Neural cell (in vitro differentiated cells): ENCODE data around the gene MAD1L1. TPM values are rescaled to one million over a fixed set of nuclear protein-coding genes. Genes with fewer than 3 reads are reported as not detected.

Source experiments
- H2AFZ ChIP-seq: fragments of 200-600, 300-800 bp; sonication (generic), shearing (Covaris generic); 2 replicates; pipeline ENCODE4 v1.6.0; 2014; ENCODE audit warnings: low read depth, mild to moderate bottlenecking, antibody characterized with exemption, low read length, moderate library complexity
- H3F3A ChIP-seq: fragments of 200-600 bp; shearing (Covaris generic); 2 replicates; pipeline ENCODE4 v1.6.1; 2016; ENCODE audit warnings: mild to moderate bottlenecking, moderate library complexity, mixed read lengths, antibody characterized with exemption, low read length; ENCODE audit not compliant: insufficient read depth, poor library complexity, severe bottlenecking
- H3K27ac ChIP-seq: fragments of 200-600, 300-800 bp; sonication (generic), shearing (Covaris generic); 2 replicates; pipeline ENCODE4 v1.5.1; 2014; ENCODE audit warnings: mild to moderate bottlenecking, low read length, moderate library complexity
- H3K27me3 ChIP-seq: fragments of 300-800, 200-600 bp; sonication (generic), shearing (Covaris generic); 2 replicates; pipeline ENCODE4 v1.6.0; 2014; ENCODE audit warnings: mild to moderate bottlenecking, low read depth, low read length, moderate library complexity; ENCODE audit not compliant: insufficient read depth
- H3K36me3 ChIP-seq: fragments of 300-800, 200-600 bp; sonication (generic), shearing (Covaris generic); 2 replicates; pipeline ENCODE4 v1.5.1; 2014; ENCODE audit warnings: mild to moderate bottlenecking, antibody characterized with exemption, low read length, moderate library complexity; ENCODE audit not compliant: insufficient read depth
- H3K4me2 ChIP-seq: fragments of 300-800, 200-600 bp; sonication (generic), shearing (Covaris generic); 2 replicates; pipeline ENCODE4 v1.6.0; 2014; ENCODE audit warnings: mild to moderate bottlenecking, low read length
- H3K4me3 ChIP-seq: fragments of 300-800, 200-600 bp; sonication (generic), shearing (Covaris generic); 2 replicates; pipeline ENCODE4 v1.5.1; 2014; ENCODE audit warnings: mild to moderate bottlenecking, low read length, moderate library complexity
- H3K79me2 ChIP-seq: fragments of 200-600 bp; shearing (Covaris generic); replicated peaks from 2 replicates; pipeline ENCODE4 v1.6.0; 2014; ENCODE audit warnings: mild to moderate bottlenecking, low read length, moderate library complexity; ENCODE audit not compliant: insufficient read depth
- H3K9ac ChIP-seq: fragments of 300-800, 200-600 bp; sonication (generic), shearing (Covaris generic); 2 replicates; pipeline ENCODE4 v1.6.1; 2016; ENCODE audit warnings: mild to moderate bottlenecking, low read length, mixed read lengths
- H3K9me2 ChIP-seq: fragments of 200-600 bp; shearing (Covaris generic); 2 replicates; pipeline ENCODE4 v1.6.1; 2016; ENCODE audit warnings: mild to moderate bottlenecking, low read length, mixed read lengths; ENCODE audit not compliant: insufficient read depth
- H3K9me3 ChIP-seq: fragments of 200-600, 300-800 bp; sonication (generic), shearing (Covaris generic); 2 replicates; pipeline ENCODE4 v1.6.1; 2016; ENCODE audit warnings: mild to moderate bottlenecking, mixed run types, low read length, moderate library complexity, mixed read lengths
- H4K20me1 ChIP-seq: fragments of 200-600 bp; shearing (Covaris generic); 2 replicates; pipeline ENCODE4 v1.6.1; 2016; ENCODE audit warnings: mild to moderate bottlenecking, mixed run types; ENCODE audit not compliant: insufficient read depth
- EP300 ChIP-seq: fragments of 450-650 bp; conservative IDR thresholded peaks from 2 replicates; pipeline ENCODE4 v1.6.1; 2014; ENCODE audit warnings: antibody characterized with exemption, mild to moderate bottlenecking, moderate library complexity; ENCODE audit not compliant: poor library complexity, severe bottlenecking
- EZH2 ChIP-seq: fragments of 200-600, 300-800 bp; shearing (Covaris generic), sonication (generic); IDR thresholded peaks from 2 replicates; pipeline ENCODE4 v1.6.1; 2014; ENCODE audit warnings: antibody characterized with exemption, low read length, borderline replicate concordance, mild to moderate bottlenecking; ENCODE audit not compliant: insufficient read depth, poor library complexity, severe bottlenecking
- MXI1 ChIP-seq: fragments of 450-650 bp; conservative IDR thresholded peaks from 2 replicates; pipeline ENCODE4 v1.6.1; 2014; ENCODE audit warnings: antibody characterized with exemption, mild to moderate bottlenecking; ENCODE audit not compliant: poor library complexity, severe bottlenecking
- POLR2AphosphoS5 ChIP-seq: IDR thresholded peaks from 2 replicates; pipeline ENCODE4 v1.6.1; 2012
- RAD21 ChIP-seq: fragments of 450-650 bp; conservative IDR thresholded peaks from 2 replicates; pipeline ENCODE4 v1.6.1; 2014; ENCODE audit warnings: antibody characterized with exemption, mild to moderate bottlenecking, moderate library complexity
- SMC3 ChIP-seq: fragments of 450-650 bp; conservative IDR thresholded peaks from 2 replicates; pipeline ENCODE4 v1.6.1; 2014; ENCODE audit warnings: antibody characterized with exemption, mild to moderate bottlenecking, moderate library complexity; ENCODE audit not compliant: poor library complexity
- TAF1 ChIP-seq: IDR thresholded peaks from 2 replicates; pipeline ENCODE4 v1.6.1; 2012; ENCODE audit warnings: low read depth
- polyA plus RNA-seq: library from polyadenylated mRNA; depleted of rRNA; stranded (reverse); fragments of >200 nt; gene quantifications from 2 replicates; pipeline ENCODE4 v1.2.3, GENCODE V29; 2014
- TF ChIP-seq, protein P1 (sequence below): IDR thresholded peaks from 2 replicates; pipeline ENCODE4 v1.6.1; 2012; ENCODE audit warnings: borderline replicate concordance
- TF ChIP-seq, protein P2 (sequence below): fragments of 450-650 bp; IDR thresholded peaks from 2 replicates; pipeline ENCODE4 v1.5.1; 2014; ENCODE audit warnings: antibody characterized with exemption, mild to moderate bottlenecking, moderate library complexity; ENCODE audit not compliant: poor library complexity, severe bottlenecking

MAD1L1 gene
- polyA plus RNA-seq, 1 donor from 2014 or later: 31.4 TPM

DNA sequence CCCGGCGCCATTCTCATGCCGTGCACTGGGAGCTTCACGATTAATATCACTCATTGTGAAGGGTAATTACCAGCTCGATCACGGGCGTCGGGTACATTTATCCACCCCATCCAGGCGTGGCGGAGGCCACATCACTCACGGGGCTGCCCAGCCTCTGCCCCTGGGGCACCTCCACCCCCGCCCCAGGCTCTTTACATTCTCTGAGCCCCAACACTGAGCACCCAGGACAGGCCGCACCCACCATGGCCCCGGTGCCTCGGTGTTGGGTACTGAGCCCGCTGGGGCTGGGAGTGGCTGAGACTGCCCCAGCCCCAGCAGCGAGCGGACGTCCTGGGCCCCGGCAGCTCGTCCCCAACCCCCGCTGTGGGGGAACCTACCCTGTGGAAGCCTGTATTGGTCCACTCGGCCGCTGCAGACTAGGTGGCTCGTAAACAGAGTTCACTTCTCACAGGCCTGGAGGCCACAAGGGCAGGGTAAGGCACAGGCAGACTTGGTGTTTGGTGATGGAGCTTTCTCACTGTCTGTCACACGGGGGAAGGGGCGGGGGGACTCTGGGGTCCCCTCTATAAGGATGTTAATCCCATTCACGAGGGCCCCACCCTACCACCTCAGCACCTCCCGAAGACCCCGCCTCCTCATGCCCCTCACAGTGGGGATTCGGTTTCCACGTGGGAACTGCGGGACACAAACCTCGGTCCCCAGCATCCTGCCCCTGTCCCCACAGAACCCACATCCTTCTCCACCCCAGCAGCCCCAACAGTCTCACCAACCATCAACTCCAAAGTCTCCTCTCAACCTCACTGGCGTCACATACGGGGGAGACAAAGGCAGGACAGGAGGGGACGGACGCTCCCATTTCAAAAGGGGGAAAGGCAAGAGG is 378.5 kb downstream of the MAD1L1 start:
- H3K9me2 ChIP-seq: no peaks in the 10 kb centered on the region
- H3K79me2 ChIP-seq: no peaks in the 10 kb centered on the region
- H3K9me3 ChIP-seq: no peaks in the 10 kb centered on the region
- TF ChIP-seq, protein P1, sequence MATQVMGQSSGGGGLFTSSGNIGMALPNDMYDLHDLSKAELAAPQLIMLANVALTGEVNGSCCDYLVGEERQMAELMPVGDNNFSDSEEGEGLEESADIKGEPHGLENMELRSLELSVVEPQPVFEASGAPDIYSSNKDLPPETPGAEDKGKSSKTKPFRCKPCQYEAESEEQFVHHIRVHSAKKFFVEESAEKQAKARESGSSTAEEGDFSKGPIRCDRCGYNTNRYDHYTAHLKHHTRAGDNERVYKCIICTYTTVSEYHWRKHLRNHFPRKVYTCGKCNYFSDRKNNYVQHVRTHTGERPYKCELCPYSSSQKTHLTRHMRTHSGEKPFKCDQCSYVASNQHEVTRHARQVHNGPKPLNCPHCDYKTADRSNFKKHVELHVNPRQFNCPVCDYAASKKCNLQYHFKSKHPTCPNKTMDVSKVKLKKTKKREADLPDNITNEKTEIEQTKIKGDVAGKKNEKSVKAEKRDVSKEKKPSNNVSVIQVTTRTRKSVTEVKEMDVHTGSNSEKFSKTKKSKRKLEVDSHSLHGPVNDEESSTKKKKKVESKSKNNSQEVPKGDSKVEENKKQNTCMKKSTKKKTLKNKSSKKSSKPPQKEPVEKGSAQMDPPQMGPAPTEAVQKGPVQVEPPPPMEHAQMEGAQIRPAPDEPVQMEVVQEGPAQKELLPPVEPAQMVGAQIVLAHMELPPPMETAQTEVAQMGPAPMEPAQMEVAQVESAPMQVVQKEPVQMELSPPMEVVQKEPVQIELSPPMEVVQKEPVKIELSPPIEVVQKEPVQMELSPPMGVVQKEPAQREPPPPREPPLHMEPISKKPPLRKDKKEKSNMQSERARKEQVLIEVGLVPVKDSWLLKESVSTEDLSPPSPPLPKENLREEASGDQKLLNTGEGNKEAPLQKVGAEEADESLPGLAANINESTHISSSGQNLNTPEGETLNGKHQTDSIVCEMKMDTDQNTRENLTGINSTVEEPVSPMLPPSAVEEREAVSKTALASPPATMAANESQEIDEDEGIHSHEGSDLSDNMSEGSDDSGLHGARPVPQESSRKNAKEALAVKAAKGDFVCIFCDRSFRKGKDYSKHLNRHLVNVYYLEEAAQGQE: no peak
- TF ChIP-seq TAF1 (no peak), EZH2 (no peak), EP300 (no peak), MXI1 (no peak), SMC3 (no peak)
- no peaks in the 10 kb centered on the region for H3K36me3 ChIP-seq
- no peak overlapping the region for H3K4me3 ChIP-seq
- no peak overlapping the region for H2AFZ ChIP-seq
- H3K27ac ChIP-seq: no peak overlapping the region
- no peak overlapping the region for H3K4me2 ChIP-seq
- no peaks in the 10 kb centered on the region for H4K20me1 ChIP-seq
- H3K9ac ChIP-seq: no peak overlapping the region
- no peaks in the 10 kb centered on the region for H3K27me3 ChIP-seq
- H3F3A ChIP-seq: no peaks in the 10 kb centered on the region

DNA sequence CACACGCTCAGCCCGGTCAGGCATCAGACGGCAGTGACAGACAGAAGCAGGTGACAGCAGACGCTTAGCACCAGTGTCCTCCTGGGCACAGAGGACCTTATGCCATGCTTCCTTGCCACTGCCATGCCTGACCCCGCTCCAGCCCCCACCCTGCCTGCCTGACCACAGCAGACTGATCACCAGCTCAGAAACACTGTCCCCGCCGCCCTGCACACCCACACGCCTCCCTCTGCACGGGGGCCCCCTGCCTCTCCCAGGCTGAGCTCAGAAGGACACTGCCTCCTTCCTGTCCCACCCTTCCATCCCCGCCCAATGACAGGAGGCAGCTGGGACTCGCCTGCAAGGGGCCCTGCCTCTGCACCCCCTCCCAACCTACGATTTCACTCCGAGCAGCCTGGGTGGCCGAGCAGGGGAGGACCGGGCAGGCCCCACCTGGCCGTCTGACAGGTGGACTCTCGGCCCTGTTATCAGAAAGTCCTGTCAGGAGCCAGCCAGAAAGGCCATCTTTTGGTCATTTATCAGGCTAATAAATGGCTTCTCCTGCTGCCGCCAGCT is 379.2 kb downstream of the MAD1L1 start:
- Histone ChIP-seq H4K20me1 (no peaks in the 10 kb centered on the region), H3K9me3 (no peaks in the 10 kb centered on the region), H3K36me3 (no peaks in the 10 kb centered on the region), H3K79me2 (no peaks in the 10 kb centered on the region), H3K4me2 (no peak overlapping the region), H3K27ac (no peak overlapping the region), H2AFZ (no peak overlapping the region), H3F3A (no peaks in the 10 kb centered on the region), H3K9me2 (no peaks in the 10 kb centered on the region), H3K27me3 (no peaks in the 10 kb centered on the region), H3K4me3 (no peak overlapping the region), H3K9ac (no peak overlapping the region)
- TF ChIP-seq RAD21 (no peak), EP300 (no peak), MXI1 (no peak), SMC3 (no peak), EZH2 (no peak), TAF1 (no peak), POLR2AphosphoS5 (no peak)
- TF ChIP-seq, protein P2, sequence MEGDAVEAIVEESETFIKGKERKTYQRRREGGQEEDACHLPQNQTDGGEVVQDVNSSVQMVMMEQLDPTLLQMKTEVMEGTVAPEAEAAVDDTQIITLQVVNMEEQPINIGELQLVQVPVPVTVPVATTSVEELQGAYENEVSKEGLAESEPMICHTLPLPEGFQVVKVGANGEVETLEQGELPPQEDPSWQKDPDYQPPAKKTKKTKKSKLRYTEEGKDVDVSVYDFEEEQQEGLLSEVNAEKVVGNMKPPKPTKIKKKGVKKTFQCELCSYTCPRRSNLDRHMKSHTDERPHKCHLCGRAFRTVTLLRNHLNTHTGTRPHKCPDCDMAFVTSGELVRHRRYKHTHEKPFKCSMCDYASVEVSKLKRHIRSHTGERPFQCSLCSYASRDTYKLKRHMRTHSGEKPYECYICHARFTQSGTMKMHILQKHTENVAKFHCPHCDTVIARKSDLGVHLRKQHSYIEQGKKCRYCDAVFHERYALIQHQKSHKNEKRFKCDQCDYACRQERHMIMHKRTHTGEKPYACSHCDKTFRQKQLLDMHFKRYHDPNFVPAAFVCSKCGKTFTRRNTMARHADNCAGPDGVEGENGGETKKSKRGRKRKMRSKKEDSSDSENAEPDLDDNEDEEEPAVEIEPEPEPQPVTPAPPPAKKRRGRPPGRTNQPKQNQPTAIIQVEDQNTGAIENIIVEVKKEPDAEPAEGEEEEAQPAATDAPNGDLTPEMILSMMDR: no peak
- TF ChIP-seq, protein P1: no peak
